Effector CD4-positive, alpha-beta T cell (primary cell): ENCODE results near the gene HPD.
A peak's percentile ranks its signal among the peaks of the same experiment; 100 is the strongest.
"Not testable (repeated sequence)": the region's sequence is repeated elsewhere in the genome, so short reads cannot be mapped to it uniquely, and the experiment has no call there.

Source experiments
- DNase-seq: peaks from one replicate; pipeline ENCODE4 v3.0.0-alpha.2; 2020

Gene HPD

GRCh38 chr12:121861636-121862254 is 3.1 kb upstream of the HPD start:
- DNase-seq, result no peak

- DNase-seq, result not testable (repeated sequence)
These were observed 2.0 kb upstream of the HPD start for GRCh38 chr12:121860699-121861098.

DNA sequence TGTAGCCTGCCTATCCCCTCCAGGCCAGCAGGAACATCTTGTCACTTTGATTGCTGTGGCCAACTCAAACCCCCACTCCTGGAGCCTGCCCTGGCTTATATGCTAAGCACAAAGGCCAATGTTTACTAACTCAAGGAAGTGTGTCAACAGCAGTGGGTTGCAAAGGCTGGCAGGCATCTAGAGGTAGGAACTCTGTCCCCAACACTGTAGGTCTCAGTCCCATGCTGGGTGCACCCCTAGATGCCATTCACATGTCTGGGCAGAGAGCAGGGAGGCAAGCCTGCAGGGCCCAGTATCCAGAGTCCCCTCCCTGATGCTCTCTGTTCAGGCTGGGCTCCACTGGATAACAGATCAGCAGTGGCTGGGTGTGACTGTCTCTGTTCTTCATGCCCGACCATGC is 1.6 kb upstream of the HPD start:
- no peak for DNase-seq

DNA sequence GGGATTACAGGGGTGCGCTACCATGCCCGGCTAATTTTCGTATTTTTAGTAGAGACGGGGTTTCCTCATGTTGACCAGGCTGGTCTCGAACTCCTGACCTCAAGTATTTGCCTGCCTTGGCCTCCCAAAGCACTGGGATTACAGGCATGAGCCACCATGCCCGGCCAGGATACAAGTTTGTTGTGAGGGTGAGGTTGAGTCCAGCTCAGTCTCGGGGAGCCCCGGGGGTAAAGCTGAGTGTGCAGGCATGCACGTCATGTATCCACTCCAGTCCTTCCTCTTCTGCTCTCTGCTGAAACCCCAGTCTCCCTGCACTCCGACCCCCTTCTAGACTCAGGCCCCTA is 369 bp downstream of the HPD start:
- DNase-seq, result no peak

GRCh38 chr12:121857322-121858246 is 1.1 kb downstream of the HPD start:
- DNase-seq, result no peak

GRCh38 chr12:121852392-121852791 is 6.3 kb downstream of the HPD start:
- not testable (repeated sequence) for DNase-seq

GRCh38 chr12:121849665-121850064 is 9.0 kb downstream of the HPD start:
- no peak for DNase-seq

DNA sequence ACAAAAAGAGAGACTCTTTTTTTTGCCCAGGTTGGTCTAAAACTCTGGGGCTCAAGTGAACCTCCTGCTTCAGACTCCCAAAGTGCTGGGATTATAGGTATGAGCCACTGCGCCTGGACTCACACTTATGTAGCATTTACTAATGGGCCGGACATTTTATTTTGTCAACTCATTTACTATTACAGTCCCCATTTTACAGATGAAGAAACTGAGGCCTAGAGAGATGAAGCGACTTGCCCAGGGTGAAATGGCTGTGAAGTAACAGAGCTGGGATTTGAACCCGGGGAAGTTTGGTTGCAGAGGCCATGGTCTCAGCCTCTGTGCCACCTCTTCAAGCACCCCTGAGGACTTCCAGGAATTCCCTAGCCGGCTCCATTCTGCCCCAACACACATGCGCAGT is 9.4 kb downstream of the HPD start:
- DNase-seq, result no peak

- no peak for DNase-seq
These were observed 13.0 kb downstream of the HPD start for GRCh38 chr12:121845701-121846100.

GRCh38 chr12:121843236-121843982 is 15.2 kb downstream of the HPD start:
- no peak for DNase-seq

- DNase-seq, result no peak
These were observed 18.5 kb downstream of the HPD start for GRCh38 chr12:121839993-121840761.

- peak; percentile 100 for DNase-seq
These were observed 19.3 kb downstream of the HPD start for GRCh38 chr12:121839106-121839992.

- DNase-seq, result no peak
These were observed 20.5 kb downstream of the HPD start for GRCh38 chr12:121838126-121838525.

DNA sequence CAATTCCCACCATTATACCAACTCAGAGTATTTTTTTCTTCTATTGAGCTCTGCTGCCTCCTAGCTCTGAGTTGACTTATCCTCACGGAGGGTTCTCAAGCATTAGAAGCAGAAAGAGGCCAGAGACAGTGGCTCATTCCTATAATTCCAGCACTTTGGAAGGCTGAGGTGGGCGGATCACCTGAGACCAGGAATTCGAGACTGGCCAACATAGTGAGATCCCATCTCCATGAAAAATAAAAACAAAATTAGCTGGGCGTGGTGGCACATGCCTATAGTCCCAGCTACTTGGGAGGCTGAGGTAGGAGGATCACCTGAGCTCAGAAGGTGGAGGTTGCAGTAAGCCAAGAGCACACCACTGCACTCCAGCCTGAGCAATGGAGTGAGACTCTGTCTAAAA is 21.0 kb downstream of the HPD start:
- no peak for DNase-seq

DNA sequence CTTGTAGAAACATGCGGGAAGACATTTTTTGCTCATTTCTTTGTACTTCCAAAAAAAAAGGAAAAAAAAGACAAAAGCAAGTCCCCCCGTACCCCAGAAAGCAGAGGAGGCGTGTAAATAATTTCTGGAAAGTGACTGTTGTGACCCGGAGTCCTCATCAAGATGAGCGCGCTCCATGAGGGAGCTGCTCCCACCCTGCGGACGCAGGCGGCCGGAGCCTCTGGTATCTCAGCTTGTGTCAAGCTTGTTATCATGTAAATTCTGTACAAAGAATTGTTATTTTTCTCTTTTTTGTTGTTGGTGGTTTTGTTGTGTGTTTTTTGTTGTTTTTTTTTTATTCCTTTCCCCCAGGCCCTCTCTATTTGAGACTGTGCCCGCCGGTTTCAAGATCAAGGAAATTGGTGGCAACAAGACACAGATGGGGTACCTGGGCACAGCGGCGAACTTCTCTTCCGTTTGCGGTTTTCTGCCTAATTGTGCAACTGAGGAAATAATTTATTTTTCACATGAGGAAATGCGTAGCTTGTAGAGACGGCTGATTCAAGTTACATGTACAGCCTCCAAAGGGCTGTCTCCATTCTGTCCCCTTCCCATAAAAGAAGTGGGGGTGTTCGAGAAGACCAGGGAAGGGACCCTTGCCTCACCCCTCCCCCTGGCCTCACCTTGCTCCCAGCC is 27.0 kb downstream of the HPD start:
- DNase-seq, result no peak

DNA sequence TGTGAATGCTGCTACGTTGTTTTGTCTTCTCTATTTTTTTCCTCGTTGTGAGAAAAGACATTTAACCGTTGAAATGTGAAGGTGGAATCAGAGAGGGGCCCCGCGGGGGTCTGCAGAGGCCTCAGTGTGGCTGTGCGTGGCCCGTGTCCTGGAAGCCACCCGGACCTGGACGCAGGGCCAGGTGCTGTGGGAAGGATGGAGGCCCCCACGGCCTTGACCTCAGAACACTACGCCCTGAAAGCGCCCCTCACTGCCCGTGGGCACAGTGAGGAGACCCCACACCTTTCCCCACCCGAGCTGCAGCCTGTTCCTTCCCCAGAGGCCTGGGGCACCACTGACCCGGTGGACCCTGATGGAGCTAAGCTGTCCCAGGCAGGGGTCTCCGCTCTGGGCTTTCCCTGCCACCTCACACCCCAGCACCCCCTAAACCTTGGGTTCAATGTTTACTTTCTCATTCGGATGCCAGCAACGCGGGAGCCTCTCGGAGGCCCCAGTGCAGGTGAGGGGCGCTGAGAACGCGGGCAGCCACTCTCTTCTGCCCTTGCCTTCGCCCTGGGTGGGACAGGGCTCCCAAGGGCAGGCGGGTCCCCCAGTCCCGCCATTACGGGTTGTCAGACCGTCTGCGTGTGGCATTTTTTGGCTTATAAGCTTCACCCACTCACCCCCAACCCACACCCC is 27.9 kb downstream of the HPD start:
- DNase-seq, result no peak

DNA sequence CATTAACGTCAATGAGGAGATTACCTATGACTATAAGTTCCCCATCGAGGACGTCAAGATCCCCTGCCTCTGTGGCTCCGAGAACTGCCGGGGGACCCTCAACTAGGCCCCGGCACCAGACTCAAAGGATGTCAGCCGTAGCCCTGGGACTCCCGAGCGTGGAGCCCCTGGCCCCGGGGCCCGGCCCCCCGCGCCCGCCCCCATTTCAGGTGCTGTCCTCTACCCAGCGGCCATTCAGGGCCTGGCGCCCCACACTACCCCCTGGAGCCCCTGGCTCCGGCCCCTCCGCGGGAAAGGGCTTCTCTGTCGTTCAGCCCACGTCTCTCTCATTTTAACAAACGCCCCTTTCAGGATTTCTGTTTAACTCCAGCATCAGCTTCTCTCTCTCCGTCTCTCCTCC is 28.5 kb downstream of the HPD start:
- no peak for DNase-seq

- no peak for DNase-seq
These were observed 29.3 kb downstream of the HPD start for GRCh38 chr12:121829250-121829918.

- DNase-seq, result no peak
These were observed 29.8 kb downstream of the HPD start for GRCh38 chr12:121828826-121829225.

GRCh38 chr12:121828306-121828705 is 30.4 kb downstream of the HPD start:
- DNase-seq, result no peak
